Upper lobe of right lung (tissue), 1 donor: ENCODE results near the gene CRAMP1. TPM values are rescaled to one million over a fixed set of nuclear protein-coding genes. Genes with fewer than 3 reads are reported as not detected.

ENCODE experiments used
- ATAC-seq: fragments of 200-7000 bp; cut with Tn5 transposase; one replicate; pipeline ENCODE4 v1.9.1; 2020; ENCODE audit warnings: mild to moderate bottlenecking, moderate library complexity
- DNase-seq: peaks from one replicate; pipeline ENCODE4 v3.0.0-alpha.2; 2020
- H3K27ac ChIP-seq: fragments of 200-600 bp; one replicate; pipeline ENCODE4 v1.8.0; 2022
- H3K27me3 ChIP-seq: fragments of 200-600 bp; one replicate; pipeline ENCODE4 v1.8.0; 2022; ENCODE audit warnings: mild to moderate bottlenecking
- H3K36me3 ChIP-seq: fragments of 200-600 bp; one replicate; pipeline ENCODE4 v1.8.0; 2022
- H3K4me1 ChIP-seq: fragments of 200-600 bp; one replicate; pipeline ENCODE4 v1.8.0; 2022
- H3K4me3 ChIP-seq: fragments of 200-600 bp; one replicate; pipeline ENCODE4 v1.8.0; 2022; ENCODE audit warnings: mild to moderate bottlenecking
- H3K9me3 ChIP-seq: fragments of 200-600 bp; one replicate; pipeline ENCODE4 v1.8.0; 2022
- intact Hi-C: fragments of 100-400 bp; cut with DNase I; formaldehyde crosslinking; loops from one replicate; pipeline ENCODE4 v1.11.0; 2022
- total RNA-seq: library from RNA; stranded (reverse); fragmentation: NEBNext Ultra II Directional; extraction: Animal tissue kit (Norgen Biotek cat#: 25700); gene quantifications from one replicate; pipeline ENCODE4 v1.2.1, GENCODE V29; 2021
- TF ChIP-seq, protein P1 (sequence below): fragments of 200-600 bp; IDR thresholded peaks from one replicate; pipeline ENCODE4 v1.8.0; 2022; ENCODE audit warnings: antibody characterized with exemption
- donor health status: DM: no; HTN: yes; CAD: no; lungs with severe emphysema.

CRAMP1 gene
- total RNA-seq, 1 donor from 2014 or later: 21.4 TPM

- TF ChIP-seq, protein P1, sequence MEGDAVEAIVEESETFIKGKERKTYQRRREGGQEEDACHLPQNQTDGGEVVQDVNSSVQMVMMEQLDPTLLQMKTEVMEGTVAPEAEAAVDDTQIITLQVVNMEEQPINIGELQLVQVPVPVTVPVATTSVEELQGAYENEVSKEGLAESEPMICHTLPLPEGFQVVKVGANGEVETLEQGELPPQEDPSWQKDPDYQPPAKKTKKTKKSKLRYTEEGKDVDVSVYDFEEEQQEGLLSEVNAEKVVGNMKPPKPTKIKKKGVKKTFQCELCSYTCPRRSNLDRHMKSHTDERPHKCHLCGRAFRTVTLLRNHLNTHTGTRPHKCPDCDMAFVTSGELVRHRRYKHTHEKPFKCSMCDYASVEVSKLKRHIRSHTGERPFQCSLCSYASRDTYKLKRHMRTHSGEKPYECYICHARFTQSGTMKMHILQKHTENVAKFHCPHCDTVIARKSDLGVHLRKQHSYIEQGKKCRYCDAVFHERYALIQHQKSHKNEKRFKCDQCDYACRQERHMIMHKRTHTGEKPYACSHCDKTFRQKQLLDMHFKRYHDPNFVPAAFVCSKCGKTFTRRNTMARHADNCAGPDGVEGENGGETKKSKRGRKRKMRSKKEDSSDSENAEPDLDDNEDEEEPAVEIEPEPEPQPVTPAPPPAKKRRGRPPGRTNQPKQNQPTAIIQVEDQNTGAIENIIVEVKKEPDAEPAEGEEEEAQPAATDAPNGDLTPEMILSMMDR: no peak
- Histone ChIP-seq H3K27ac (no peak overlapping the region), H3K36me3 (peaks cover 44% of the 10 kb centered on the region), H3K4me1 (peaks cover 15% of the 10 kb centered on the region), H3K9me3 (no peaks in the 10 kb centered on the region), H3K27me3 (no peaks in the 10 kb centered on the region), H3K4me3 (no peak overlapping the region)
- no peak for ATAC-seq
- DNase-seq: no peak
- intact Hi-C loops: no loop called here
Measured at GRCh38 chr16:1726661-1727502, 114.7 kb downstream of the CRAMP1 start.

Other genes starting within 250 kb of the CRAMP1 start
- gene UNKL, start 197.7 kb upstream of the CRAMP1 start, total RNA-seq: 19.9 TPM
- gene UQCC4, start 191.6 kb upstream of the CRAMP1 start, total RNA-seq: 9.1 TPM
- not detected for gene PERCC1, start 181.3 kb upstream of the CRAMP1 start, total RNA-seq
- gene CCDC154, start 167.8 kb upstream of the CRAMP1 start, total RNA-seq: 4.1 TPM
- 138 TPM for gene CLCN7, start 137.3 kb upstream of the CRAMP1 start, total RNA-seq
- gene PTX4, start 123.4 kb upstream of the CRAMP1 start, total RNA-seq: not detected
- 26.0 TPM for gene TELO2, start 119.0 kb upstream of the CRAMP1 start, total RNA-seq
- gene TMEM204, start 78.7 kb upstream of the CRAMP1 start, total RNA-seq: 69.2 TPM
- gene IFT140, start 288 bp upstream of the CRAMP1 start, total RNA-seq: 38.4 TPM
- 44.8 TPM for gene JPT2, start 65.9 kb downstream of the CRAMP1 start, total RNA-seq
- 77.3 TPM for gene MAPK8IP3, start 93.8 kb downstream of the CRAMP1 start, total RNA-seq
- 67.2 TPM for gene NME3, start 159.2 kb downstream of the CRAMP1 start, total RNA-seq
- gene EME2, start 160.4 kb downstream of the CRAMP1 start, total RNA-seq: 19.2 TPM
- 62.7 TPM for gene MRPS34, start 160.8 kb downstream of the CRAMP1 start, total RNA-seq
- gene SPSB3, start 170.2 kb downstream of the CRAMP1 start, total RNA-seq: 43.0 TPM
- gene NUBP2, start 170.6 kb downstream of the CRAMP1 start, total RNA-seq: 38.9 TPM
- 2.5 TPM for gene IGFALS, start 181.3 kb downstream of the CRAMP1 start, total RNA-seq
- gene HAGH, start 214.5 kb downstream of the CRAMP1 start, total RNA-seq: 71.8 TPM
- 17.2 TPM for gene FAHD1, start 214.8 kb downstream of the CRAMP1 start, total RNA-seq